Measurements from ENCODE around the gene THSD4. TPM values are rescaled to one million over a fixed set of nuclear protein-coding genes. Genes with fewer than 3 reads are reported as not detected.

THSD4 gene
- total and polyA plus RNA-seq, 2 of the 8 experiments (the other 6 are each of a cell fraction or from before 2014, with no cell fraction given), result 2.5 to 6.2 TPM

GRCh38 chr15:71809346-71809745 lies 694.1 kb downstream of the THSD4 start (continued):
- TF ChIP-seq SP1 (IDR thresholded peaks at IDR 0.05; ENCODE audit: low read depth, low read length), result no peak
- no peak for TF ChIP-seq ATF3 (IDR thresholded peaks at IDR 0.05; ENCODE audit: insufficient read depth, low read depth, low read length)
- no peak for TF ChIP-seq MAX (IDR thresholded peaks at IDR 0.05)
- TF ChIP-seq HDAC6 (IDR thresholded peaks at IDR 0.05; ENCODE audit: low read depth, low read length), result no peak
- no peak for TF ChIP-seq SRF (IDR thresholded peaks at IDR 0.05; ENCODE audit: low read depth, low read length)
- TF ChIP-seq CBX5 (IDR thresholded peaks at IDR 0.05; ENCODE audit: low read depth, low read length), result no peak
- TF ChIP-seq MAFK (IDR thresholded peaks at IDR 0.05; ENCODE audit: low read depth, low read length), result no peak
- TF ChIP-seq BACH1 (IDR thresholded peaks at IDR 0.05; ENCODE audit: low read length), result no peak

Measured in H1 (cell line).